RWPE2 (cell line): Measurements from ENCODE around the gene RASAL1.

Experiments
- ATAC-seq: fragments of 200-7000 bp; cut with Tn5 transposase; 3 replicates; pipeline ENCODE4 v1.9.1; 2021; ENCODE audit warnings: low read depth
- DNase-seq: peaks from one replicate; pipeline ENCODE4 v3.0.0-alpha.2; 2020; ENCODE audit warnings: low spot score
- H3K27ac ChIP-seq: fragments of 450-650 bp; 2 replicates; pipeline ENCODE4 v1.5.1; 2017; ENCODE audit warnings: mild to moderate bottlenecking; ENCODE audit not compliant: poor library complexity, severe bottlenecking
- H3K27me3 ChIP-seq: fragments of 250-450 bp; sonication (Bioruptor Pico); 2 replicates; pipeline ENCODE4 v1.5.1; 2021; ENCODE audit warnings: mild to moderate bottlenecking, moderate library complexity; ENCODE audit not compliant: insufficient read depth, poor library complexity, severe bottlenecking
- H3K36me3 ChIP-seq: fragments of 250-450 bp; sonication (Bioruptor Pico); 2 replicates; pipeline ENCODE4 v1.5.1; 2020; ENCODE audit warnings: low read depth, mild to moderate bottlenecking, moderate library complexity
- H3K4me1 ChIP-seq: fragments of 250-450 bp; sonication (Bioruptor Pico); 2 replicates; pipeline ENCODE4 v1.5.1; 2021; ENCODE audit warnings: mild to moderate bottlenecking, moderate library complexity; ENCODE audit not compliant: insufficient read depth, poor library complexity, severe bottlenecking
- H3K4me3 ChIP-seq: fragments of 250-450 bp; sonication (Bioruptor Pico); 2 replicates; pipeline ENCODE4 v1.5.1; 2021; ENCODE audit warnings: mild to moderate bottlenecking, moderate library complexity; ENCODE audit not compliant: severe bottlenecking
- H3K9me3 ChIP-seq: fragments of 250-450 bp; sonication (Bioruptor Pico); 2 replicates; pipeline ENCODE4 v1.5.1; 2021; ENCODE audit warnings: mild to moderate bottlenecking, moderate library complexity; ENCODE audit not compliant: severe bottlenecking
- CTCF ChIP-seq: fragments of 450-650 bp; IDR thresholded peaks from one replicate; pipeline ENCODE4 v1.5.1; 2017; ENCODE audit warnings: mild to moderate bottlenecking, moderate library complexity; ENCODE audit not compliant: poor library complexity, severe bottlenecking

Gene RASAL1

GRCh38 chr12:113060336-113060960, 75.1 kb downstream of the RASAL1 start:
- H3K27ac ChIP-seq = no peak overlapping the region
- H3K36me3 ChIP-seq = no peaks in the 10 kb centered on the region
- no peaks in the 10 kb centered on the region for H3K9me3 ChIP-seq
- H3K27me3 ChIP-seq = peaks cover 27% of the 10 kb centered on the region
- no peaks in the 10 kb centered on the region for H3K4me1 ChIP-seq
- TF ChIP-seq CTCF = no peak
- H3K4me3 ChIP-seq = no peak overlapping the region
- ATAC-seq (no peak), DNase-seq (no peak)

GRCh38 chr12:113059071-113059595, 76.4 kb downstream of the RASAL1 start:
- no peak for ATAC-seq

GRCh38 chr12:113058553-113058952, 77.0 kb downstream of the RASAL1 start:
- H3K27me3 ChIP-seq = peaks cover 35% of the 10 kb centered on the region
- no peak for ATAC-seq
- DNase-seq = no peak
- H3K4me1 ChIP-seq = no peaks in the 10 kb centered on the region
- H3K36me3 ChIP-seq = no peaks in the 10 kb centered on the region
- no peak overlapping the region for H3K27ac ChIP-seq
- no peak for TF ChIP-seq CTCF
- H3K4me3 ChIP-seq = no peak overlapping the region
- no peaks in the 10 kb centered on the region for H3K9me3 ChIP-seq

More at GRCh38 chr12:113059071-113059595, 76.4 kb downstream of the RASAL1 start:
- H3K4me1 ChIP-seq = no peaks in the 10 kb centered on the region
- no peaks in the 10 kb centered on the region for H3K9me3 ChIP-seq
- H3K4me3 ChIP-seq = no peak overlapping the region
- no peak for DNase-seq
- H3K36me3 ChIP-seq = no peaks in the 10 kb centered on the region
- H3K27me3 ChIP-seq = peaks cover 35% of the 10 kb centered on the region
- no peak overlapping the region for H3K27ac ChIP-seq
- TF ChIP-seq CTCF = no peak

- no peaks in the 10 kb centered on the region for H3K9me3 ChIP-seq
- no peak for TF ChIP-seq CTCF
- DNase-seq (no peak), ATAC-seq (no peak)
- no peaks in the 10 kb centered on the region for H3K36me3 ChIP-seq
- H3K4me3 ChIP-seq = no peak overlapping the region
- H3K27ac ChIP-seq = no peak overlapping the region
- peaks cover 35% of the 10 kb centered on the region for H3K27me3 ChIP-seq
- no peaks in the 10 kb centered on the region for H3K4me1 ChIP-seq
These were observed 77.7 kb downstream of the RASAL1 start for GRCh38 chr12:113057565-113058485.
